ENCODE data around the gene TM4SF1. TPM values are rescaled to one million over a fixed set of nuclear protein-coding genes. Genes with fewer than 3 reads are reported as not detected.

Gene TM4SF1
- polyA plus RNA-seq, 1 donor from 2014 or later: 0.81 TPM

DNA sequence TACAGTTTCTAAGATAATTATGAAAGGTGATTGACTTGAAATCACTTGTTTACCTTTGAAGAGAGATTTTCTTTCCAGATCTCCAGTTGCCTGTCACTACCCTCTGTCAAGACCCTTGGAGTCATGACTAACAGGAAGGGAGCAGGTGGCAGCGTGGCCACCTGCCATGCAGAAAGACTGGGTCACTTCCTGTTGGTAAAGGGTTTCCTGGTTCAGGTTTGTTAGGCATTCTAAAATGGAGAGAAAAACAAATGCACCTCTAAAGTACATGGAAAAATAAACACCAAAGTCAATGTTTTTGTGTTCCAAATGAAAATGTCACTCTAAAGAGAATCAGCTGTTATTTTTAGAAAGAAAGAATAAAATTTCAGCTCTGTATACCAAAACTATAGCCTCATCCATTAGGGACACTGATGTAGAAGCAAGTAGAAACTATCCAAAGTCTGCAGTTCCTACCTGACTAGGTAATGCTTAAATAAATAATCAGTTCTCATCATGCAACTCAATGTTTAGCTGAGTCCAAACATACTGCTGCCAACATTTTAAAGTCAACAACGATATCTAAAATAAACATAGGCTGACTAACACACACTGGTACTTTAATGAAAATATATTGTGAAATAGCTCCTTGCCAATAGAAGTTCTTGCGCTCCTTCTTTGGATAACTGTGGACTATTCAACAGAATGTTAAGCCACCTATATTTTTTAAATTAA, 23.9 kb upstream of the TM4SF1 start:
- Histone ChIP-seq H3K27me3 (ENCODE audit: insufficient read depth, low read depth, low read length) (no peaks in the 10 kb centered on the region), H3K9me3 (ENCODE audit: low read length) (no peaks in the 10 kb centered on the region), H3K4me3 (ENCODE audit: low read length) (no peak overlapping the region), H3K79me2 (replicated peaks; ENCODE audit: insufficient read depth, low read length) (no peaks in the 10 kb centered on the region), H3K36me3 (ENCODE audit: insufficient read depth, low read length) (no peaks in the 10 kb centered on the region), H3K4me2 (ENCODE audit: low read length) (no peak overlapping the region), H4K20me1 (ENCODE audit: insufficient read depth) (no peaks in the 10 kb centered on the region), H3K9me2 (ENCODE audit: insufficient read depth, low read length) (no peaks in the 10 kb centered on the region), H3F3A (ENCODE audit: insufficient read depth, low read length, poor library complexity, severe bottlenecking) (no peaks in the 10 kb centered on the region), H3K27ac (ENCODE audit: low read length) (no peak overlapping the region), H2AFZ (ENCODE audit: low read depth, low read length) (no peak overlapping the region), H3K9ac (ENCODE audit: low read length) (no peak overlapping the region)
- TF ChIP-seq EP300 (conservative IDR thresholded peaks at IDR 0.05; ENCODE audit: poor library complexity, severe bottlenecking) (no peak), SMC3 (conservative IDR thresholded peaks at IDR 0.05; ENCODE audit: poor library complexity) (no peak), MXI1 (conservative IDR thresholded peaks at IDR 0.05; ENCODE audit: poor library complexity, severe bottlenecking) (no peak), TAF1 (IDR thresholded peaks at IDR 0.05; ENCODE audit: low read depth) (no peak), POLR2AphosphoS5 (IDR thresholded peaks at IDR 0.05) (no peak), RAD21 (conservative IDR thresholded peaks at IDR 0.05) (no peak), EZH2 (IDR thresholded peaks at IDR 0.05; ENCODE audit: borderline replicate concordance, insufficient read depth, low read length, poor library complexity, severe bottlenecking) (no peak)
- TF ChIP-seq, protein P1, sequence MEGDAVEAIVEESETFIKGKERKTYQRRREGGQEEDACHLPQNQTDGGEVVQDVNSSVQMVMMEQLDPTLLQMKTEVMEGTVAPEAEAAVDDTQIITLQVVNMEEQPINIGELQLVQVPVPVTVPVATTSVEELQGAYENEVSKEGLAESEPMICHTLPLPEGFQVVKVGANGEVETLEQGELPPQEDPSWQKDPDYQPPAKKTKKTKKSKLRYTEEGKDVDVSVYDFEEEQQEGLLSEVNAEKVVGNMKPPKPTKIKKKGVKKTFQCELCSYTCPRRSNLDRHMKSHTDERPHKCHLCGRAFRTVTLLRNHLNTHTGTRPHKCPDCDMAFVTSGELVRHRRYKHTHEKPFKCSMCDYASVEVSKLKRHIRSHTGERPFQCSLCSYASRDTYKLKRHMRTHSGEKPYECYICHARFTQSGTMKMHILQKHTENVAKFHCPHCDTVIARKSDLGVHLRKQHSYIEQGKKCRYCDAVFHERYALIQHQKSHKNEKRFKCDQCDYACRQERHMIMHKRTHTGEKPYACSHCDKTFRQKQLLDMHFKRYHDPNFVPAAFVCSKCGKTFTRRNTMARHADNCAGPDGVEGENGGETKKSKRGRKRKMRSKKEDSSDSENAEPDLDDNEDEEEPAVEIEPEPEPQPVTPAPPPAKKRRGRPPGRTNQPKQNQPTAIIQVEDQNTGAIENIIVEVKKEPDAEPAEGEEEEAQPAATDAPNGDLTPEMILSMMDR (IDR thresholded peaks at IDR 0.05; ENCODE audit: poor library complexity, severe bottlenecking): no peak
- TF ChIP-seq, protein P2, sequence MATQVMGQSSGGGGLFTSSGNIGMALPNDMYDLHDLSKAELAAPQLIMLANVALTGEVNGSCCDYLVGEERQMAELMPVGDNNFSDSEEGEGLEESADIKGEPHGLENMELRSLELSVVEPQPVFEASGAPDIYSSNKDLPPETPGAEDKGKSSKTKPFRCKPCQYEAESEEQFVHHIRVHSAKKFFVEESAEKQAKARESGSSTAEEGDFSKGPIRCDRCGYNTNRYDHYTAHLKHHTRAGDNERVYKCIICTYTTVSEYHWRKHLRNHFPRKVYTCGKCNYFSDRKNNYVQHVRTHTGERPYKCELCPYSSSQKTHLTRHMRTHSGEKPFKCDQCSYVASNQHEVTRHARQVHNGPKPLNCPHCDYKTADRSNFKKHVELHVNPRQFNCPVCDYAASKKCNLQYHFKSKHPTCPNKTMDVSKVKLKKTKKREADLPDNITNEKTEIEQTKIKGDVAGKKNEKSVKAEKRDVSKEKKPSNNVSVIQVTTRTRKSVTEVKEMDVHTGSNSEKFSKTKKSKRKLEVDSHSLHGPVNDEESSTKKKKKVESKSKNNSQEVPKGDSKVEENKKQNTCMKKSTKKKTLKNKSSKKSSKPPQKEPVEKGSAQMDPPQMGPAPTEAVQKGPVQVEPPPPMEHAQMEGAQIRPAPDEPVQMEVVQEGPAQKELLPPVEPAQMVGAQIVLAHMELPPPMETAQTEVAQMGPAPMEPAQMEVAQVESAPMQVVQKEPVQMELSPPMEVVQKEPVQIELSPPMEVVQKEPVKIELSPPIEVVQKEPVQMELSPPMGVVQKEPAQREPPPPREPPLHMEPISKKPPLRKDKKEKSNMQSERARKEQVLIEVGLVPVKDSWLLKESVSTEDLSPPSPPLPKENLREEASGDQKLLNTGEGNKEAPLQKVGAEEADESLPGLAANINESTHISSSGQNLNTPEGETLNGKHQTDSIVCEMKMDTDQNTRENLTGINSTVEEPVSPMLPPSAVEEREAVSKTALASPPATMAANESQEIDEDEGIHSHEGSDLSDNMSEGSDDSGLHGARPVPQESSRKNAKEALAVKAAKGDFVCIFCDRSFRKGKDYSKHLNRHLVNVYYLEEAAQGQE (IDR thresholded peaks at IDR 0.05; ENCODE audit: borderline replicate concordance): no peak

DNA sequence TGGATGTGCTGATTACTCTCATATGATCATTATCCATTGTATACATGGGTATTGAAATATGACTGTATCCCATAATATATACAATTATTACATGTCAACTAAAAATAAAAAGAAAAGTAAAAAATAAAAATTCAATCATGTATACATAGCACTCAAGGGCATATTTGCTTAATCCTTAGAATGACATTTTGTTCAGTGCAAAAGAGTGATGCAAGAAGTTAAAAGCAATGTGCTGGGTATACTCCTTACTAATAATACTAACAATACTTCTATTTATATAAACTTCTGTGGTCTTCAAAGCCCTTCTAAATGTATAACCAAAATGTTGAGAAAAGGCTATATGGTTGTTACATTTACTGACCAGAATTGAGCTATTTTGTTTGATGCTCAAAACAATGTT, 23.2 kb upstream of the TM4SF1 start:
- no peaks in the 10 kb centered on the region for H4K20me1 ChIP-seq (ENCODE audit: insufficient read depth)
- no peak overlapping the region for H3K4me2 ChIP-seq (ENCODE audit: low read length)
- H3K27ac ChIP-seq (ENCODE audit: low read length): no peak overlapping the region
- H3K27me3 ChIP-seq (ENCODE audit: insufficient read depth, low read depth, low read length): no peaks in the 10 kb centered on the region
- no peaks in the 10 kb centered on the region for H3F3A ChIP-seq (ENCODE audit: insufficient read depth, low read length, poor library complexity, severe bottlenecking)
- no peak overlapping the region for H3K9ac ChIP-seq (ENCODE audit: low read length)
- H3K36me3 ChIP-seq (ENCODE audit: insufficient read depth, low read length): no peaks in the 10 kb centered on the region
- no peak for TF ChIP-seq POLR2AphosphoS5 (IDR thresholded peaks at IDR 0.05)
- TF ChIP-seq EZH2 (IDR thresholded peaks at IDR 0.05; ENCODE audit: borderline replicate concordance, insufficient read depth, low read length, poor library complexity, severe bottlenecking): no peak
- TF ChIP-seq EP300 (conservative IDR thresholded peaks at IDR 0.05; ENCODE audit: poor library complexity, severe bottlenecking): no peak
- TF ChIP-seq MXI1 (conservative IDR thresholded peaks at IDR 0.05; ENCODE audit: poor library complexity, severe bottlenecking): no peak
- TF ChIP-seq, protein P1 (IDR thresholded peaks at IDR 0.05; ENCODE audit: poor library complexity, severe bottlenecking): no peak
- TF ChIP-seq, protein P2 (IDR thresholded peaks at IDR 0.05; ENCODE audit: borderline replicate concordance): no peak
- no peak for TF ChIP-seq RAD21 (conservative IDR thresholded peaks at IDR 0.05)
- no peak for TF ChIP-seq TAF1 (IDR thresholded peaks at IDR 0.05; ENCODE audit: low read depth)
- TF ChIP-seq SMC3 (conservative IDR thresholded peaks at IDR 0.05; ENCODE audit: poor library complexity): no peak
- no peak overlapping the region for H2AFZ ChIP-seq (ENCODE audit: low read depth, low read length)
- no peak overlapping the region for H3K4me3 ChIP-seq (ENCODE audit: low read length)
- no peaks in the 10 kb centered on the region for H3K9me2 ChIP-seq (ENCODE audit: insufficient read depth, low read length)
- H3K79me2 ChIP-seq (replicated peaks; ENCODE audit: insufficient read depth, low read length): no peaks in the 10 kb centered on the region
- no peaks in the 10 kb centered on the region for H3K9me3 ChIP-seq (ENCODE audit: low read length)

All from neural cell (in vitro differentiated cells).